Calu3 (cell line): ENCODE measurements around the gene MCOLN2. TPM values are rescaled to one million over a fixed set of nuclear protein-coding genes. Genes with fewer than 3 reads are reported as not detected.

Experiments
- BruUV-seq: library from RNA; stranded (reverse); fragments of 400-500 nt; replicated peaks from 2 replicates; lab custom pipeline; 2021; lab: Mats Ljungman, UMichigan
- CTCF ChIA-PET: fragments of 300-600 bp; sonication (Branson Sonifier 250); formaldehyde crosslinking; loops from one replicate; lab custom pipeline; 2022; ENCODE audit warnings: antibody characterized with exemption; lab: Charles Lee
- DNase-seq: peaks from one replicate; pipeline ENCODE4 v3.0.0; 2022
- H3K27ac Mint-ChIP-seq: one replicate; pipeline ENCODE4 v1.8.0; 2022; ENCODE audit warnings: mixed read lengths; ENCODE audit not compliant: unreplicated experiment
- H3K27me3 Mint-ChIP-seq: one replicate; pipeline ENCODE4 v1.8.0; 2022; ENCODE audit warnings: mixed read lengths; ENCODE audit not compliant: unreplicated experiment
- H3K36me3 Mint-ChIP-seq: one replicate; pipeline ENCODE4 v1.8.0; 2022; ENCODE audit warnings: mild to moderate bottlenecking, moderate library complexity, mixed read lengths; ENCODE audit not compliant: insufficient read depth, unreplicated experiment
- H3K4me1 Mint-ChIP-seq: one replicate; pipeline ENCODE4 v1.8.0; 2022; ENCODE audit warnings: mild to moderate bottlenecking, low read depth, mixed read lengths; ENCODE audit not compliant: unreplicated experiment
- H3K4me3 Mint-ChIP-seq: one replicate; pipeline ENCODE4 v1.8.0; 2022; ENCODE audit warnings: mild to moderate bottlenecking, low read depth, moderate library complexity, mixed read lengths; ENCODE audit not compliant: unreplicated experiment
- H3K9me3 Mint-ChIP-seq: one replicate; pipeline ENCODE4 v1.8.0; 2022; ENCODE audit warnings: low read depth, mixed read lengths; ENCODE audit not compliant: unreplicated experiment
- CTCF ChIP-seq: fragments of 200-600 bp; IDR thresholded peaks from one replicate; pipeline ENCODE4 v1.8.0; 2022; ENCODE audit warnings: antibody characterized with exemption; ENCODE audit not compliant: unreplicated experiment
- intact Hi-C: fragments of 100-400 bp; cut with micrococcal nuclease; formaldehyde crosslinking; loops from one replicate; pipeline ENCODE4 v1.10.0; 2022; ENCODE audit not compliant: unreplicated experiment
- total RNA-seq: library from RNA; stranded (reverse); gene quantifications from 2 replicates; pipeline ENCODE4 v1.2.3, GENCODE V29; 2022

MCOLN2 gene
- total RNA-seq, 1 experiment from 2014 or later: 12.2 TPM

DNA sequence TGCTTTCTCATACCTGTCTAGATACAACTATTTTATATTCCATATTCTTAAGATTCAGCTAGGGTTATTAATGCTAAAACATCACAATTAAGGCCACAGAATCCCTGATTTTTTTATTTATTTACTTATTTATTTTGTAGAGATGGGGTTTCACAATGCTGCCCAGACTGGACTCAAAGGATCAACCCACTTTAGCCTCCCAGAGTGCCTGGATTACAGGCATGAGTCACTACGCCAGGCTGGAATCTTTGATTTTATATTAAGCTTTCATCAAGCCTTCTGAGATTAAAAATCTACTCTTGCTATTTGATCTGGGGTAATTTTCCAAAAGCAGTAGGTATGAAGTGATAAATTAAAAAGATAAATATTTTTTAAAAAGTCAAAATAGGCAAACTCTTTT is 38.9 kb downstream of the MCOLN2 start:
- H3K27me3 Mint-ChIP-seq: no peaks in the 10 kb centered on the region
- TF ChIP-seq CTCF: no peak
- CTCF ChIA-PET: interaction anchor here (2.1 kb wide), 1 partner anchor 13 kb away, joined by 5 read pairs; no protein-coding TSS in a partner anchor
- H3K27ac Mint-ChIP-seq: no peak overlapping the region
- H3K36me3 Mint-ChIP-seq: no peaks in the 10 kb centered on the region
- no peak overlapping the region for H3K4me3 Mint-ChIP-seq
- no peak for DNase-seq
- intact Hi-C loops: no loop called here
- H3K9me3 Mint-ChIP-seq: no peaks in the 10 kb centered on the region
- BruUV-seq: no TSS peak
- no peaks in the 10 kb centered on the region for H3K4me1 Mint-ChIP-seq

DNA sequence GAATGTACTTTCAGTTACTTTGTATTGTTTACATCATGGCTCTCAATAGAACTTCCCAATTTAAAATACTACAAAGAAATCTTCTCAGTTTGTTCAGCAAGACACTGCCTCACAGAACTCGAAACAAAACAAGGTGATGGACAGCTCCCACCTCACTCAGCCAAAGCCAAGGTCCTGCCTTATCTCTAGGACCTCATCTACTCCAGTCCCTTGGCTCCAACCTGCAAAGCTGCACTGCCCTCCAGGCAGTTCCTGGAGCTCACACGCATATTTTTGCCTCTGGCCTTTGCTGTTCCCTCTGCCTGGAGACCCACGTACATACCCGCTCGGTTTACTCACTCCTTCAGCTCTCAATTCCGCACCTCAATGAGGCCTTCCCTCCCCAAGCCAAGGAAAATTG is 40.3 kb downstream of the MCOLN2 start:
- no peaks in the 10 kb centered on the region for H3K36me3 Mint-ChIP-seq
- BruUV-seq: no TSS peak
- H3K9me3 Mint-ChIP-seq: no peaks in the 10 kb centered on the region
- no peaks in the 10 kb centered on the region for H3K27me3 Mint-ChIP-seq
- no peaks in the 10 kb centered on the region for H3K4me1 Mint-ChIP-seq
- TF ChIP-seq CTCF: no peak
- H3K27ac Mint-ChIP-seq: no peak overlapping the region
- H3K4me3 Mint-ChIP-seq: no peak overlapping the region
- intact Hi-C loops: no loop called here
- CTCF ChIA-PET: no interaction called here
- no peak for DNase-seq

GRCh38 chr1:84956097-84956496 is 40.8 kb downstream of the MCOLN2 start:
- Mint-ChIP-seq H3K27me3 (no peaks in the 10 kb centered on the region), H3K9me3 (no peaks in the 10 kb centered on the region), H3K4me1 (no peaks in the 10 kb centered on the region), H3K4me3 (no peak overlapping the region), H3K36me3 (no peaks in the 10 kb centered on the region), H3K27ac (no peak overlapping the region)
- CTCF ChIA-PET: no interaction called here
- DNase-seq: no peak
- intact Hi-C loops: no loop called here
- TF ChIP-seq CTCF: no peak
- BruUV-seq: no TSS peak

DNA sequence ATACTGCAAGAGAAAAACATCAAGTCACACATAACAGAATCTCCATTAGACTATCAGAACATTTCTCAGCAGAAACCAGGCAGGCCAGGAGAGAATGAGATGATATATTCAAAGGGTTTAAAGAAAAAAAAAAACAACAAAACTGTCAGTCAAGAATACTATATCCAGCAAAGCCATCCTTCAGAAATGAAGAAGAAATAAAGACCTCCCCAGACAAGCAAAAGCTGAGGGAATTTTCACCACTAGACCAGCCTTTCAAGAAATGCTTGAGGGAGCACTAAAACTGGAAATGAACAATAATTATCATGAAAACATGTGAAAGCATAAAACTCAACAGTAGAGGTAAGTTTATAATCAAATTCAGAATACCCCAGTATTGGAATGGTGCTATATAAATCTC is 47.2 kb downstream of the MCOLN2 start:
- CTCF ChIA-PET: no interaction called here
- H3K9me3 Mint-ChIP-seq: no peaks in the 10 kb centered on the region
- peaks cover 5% of the 10 kb centered on the region for H3K36me3 Mint-ChIP-seq
- no peak for TF ChIP-seq CTCF
- no peaks in the 10 kb centered on the region for H3K4me1 Mint-ChIP-seq
- no peak overlapping the region for H3K27ac Mint-ChIP-seq
- BruUV-seq: no TSS peak
- intact Hi-C loops: no loop called here
- no peaks in the 10 kb centered on the region for H3K27me3 Mint-ChIP-seq
- no peak overlapping the region for H3K4me3 Mint-ChIP-seq
- no peak for DNase-seq
